Skeletal muscle cell (primary cell): ENCODE measurements around the gene CCDC85B.
A peak's percentile ranks its signal among the peaks of the same experiment; 100 is the strongest.

Source experiments
- DNase-seq: peaks from one replicate; pipeline ENCODE4 v3.0.0-alpha.2; 2010; ENCODE audit warnings: low read depth
- H3K4me3 ChIP-seq: 2 replicates; pipeline ENCODE4 v1.5.1; 2011; ENCODE audit warnings: low read depth, mild to moderate bottlenecking, control low read depth, low read length, moderate library complexity

CCDC85B gene

GRCh38 chr11:65919573-65920371, 29.3 kb downstream of the CCDC85B start:
- no peak for DNase-seq
- peak overlapping the region; percentile 75 for H3K4me3 ChIP-seq

GRCh38 chr11:65920372-65920802, 29.9 kb downstream of the CCDC85B start:
- peak overlapping the region; percentile 75 for H3K4me3 ChIP-seq
- no peak for DNase-seq

GRCh38 chr11:65921033-65921555, 30.6 kb downstream of the CCDC85B start:
- no peak for DNase-seq
- peak overlapping the region; percentile 75 for H3K4me3 ChIP-seq

- DNase-seq: no peak
- H3K4me3 ChIP-seq: no peak overlapping the region
Measured at GRCh38 chr11:65921876-65922275, 31.4 kb downstream of the CCDC85B start.

GRCh38 chr11:65922565-65922964, 32.1 kb downstream of the CCDC85B start:
- H3K4me3 ChIP-seq: no peak overlapping the region
- DNase-seq: no peak

- H3K4me3 ChIP-seq: no peak overlapping the region
- no peak for DNase-seq
Measured at GRCh38 chr11:65925397-65925796, 34.9 kb downstream of the CCDC85B start.

- H3K4me3 ChIP-seq: no peak overlapping the region
- no peak for DNase-seq
Measured at GRCh38 chr11:65927904-65928397, 37.5 kb downstream of the CCDC85B start.

GRCh38 chr11:65928667-65929066, 38.2 kb downstream of the CCDC85B start:
- DNase-seq: no peak
- H3K4me3 ChIP-seq: no peak overlapping the region

GRCh38 chr11:65931773-65932557, 41.5 kb downstream of the CCDC85B start:
- H3K4me3 ChIP-seq: no peak overlapping the region
- no peak for DNase-seq

GRCh38 chr11:65932558-65932919, 42.1 kb downstream of the CCDC85B start:
- H3K4me3 ChIP-seq: no peak overlapping the region
- no peak for DNase-seq

- H3K4me3 ChIP-seq: no peak overlapping the region
- no peak for DNase-seq
Measured at GRCh38 chr11:65934014-65934413, 43.5 kb downstream of the CCDC85B start.

GRCh38 chr11:65937766-65938165, 47.3 kb downstream of the CCDC85B start:
- H3K4me3 ChIP-seq: no peak overlapping the region

More at GRCh38 chr11:65937766-65938165, 47.3 kb downstream of the CCDC85B start:
- DNase-seq: no peak
